Measurements from ENCODE around the gene HIVEP2.

DNA sequence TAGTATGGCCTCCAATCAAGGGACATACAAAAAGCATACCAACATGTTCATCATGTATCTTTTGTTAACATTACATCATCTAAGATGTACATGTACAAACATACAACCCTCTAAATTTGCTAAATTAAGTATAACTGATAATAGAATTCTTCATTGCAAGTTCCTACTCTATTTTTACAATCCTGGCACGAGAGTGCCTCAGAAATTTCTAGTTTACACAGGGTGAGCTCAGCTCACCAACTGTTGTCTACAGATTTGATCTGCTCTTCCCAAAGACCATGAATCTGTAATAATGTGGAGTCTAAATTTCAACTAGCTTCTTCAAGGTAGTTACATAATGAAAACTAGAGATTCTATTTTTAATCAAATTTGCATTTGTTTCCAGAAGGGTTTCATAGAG, 179.7 kb downstream of the HIVEP2 start:
- TF ChIP-seq, protein P1, sequence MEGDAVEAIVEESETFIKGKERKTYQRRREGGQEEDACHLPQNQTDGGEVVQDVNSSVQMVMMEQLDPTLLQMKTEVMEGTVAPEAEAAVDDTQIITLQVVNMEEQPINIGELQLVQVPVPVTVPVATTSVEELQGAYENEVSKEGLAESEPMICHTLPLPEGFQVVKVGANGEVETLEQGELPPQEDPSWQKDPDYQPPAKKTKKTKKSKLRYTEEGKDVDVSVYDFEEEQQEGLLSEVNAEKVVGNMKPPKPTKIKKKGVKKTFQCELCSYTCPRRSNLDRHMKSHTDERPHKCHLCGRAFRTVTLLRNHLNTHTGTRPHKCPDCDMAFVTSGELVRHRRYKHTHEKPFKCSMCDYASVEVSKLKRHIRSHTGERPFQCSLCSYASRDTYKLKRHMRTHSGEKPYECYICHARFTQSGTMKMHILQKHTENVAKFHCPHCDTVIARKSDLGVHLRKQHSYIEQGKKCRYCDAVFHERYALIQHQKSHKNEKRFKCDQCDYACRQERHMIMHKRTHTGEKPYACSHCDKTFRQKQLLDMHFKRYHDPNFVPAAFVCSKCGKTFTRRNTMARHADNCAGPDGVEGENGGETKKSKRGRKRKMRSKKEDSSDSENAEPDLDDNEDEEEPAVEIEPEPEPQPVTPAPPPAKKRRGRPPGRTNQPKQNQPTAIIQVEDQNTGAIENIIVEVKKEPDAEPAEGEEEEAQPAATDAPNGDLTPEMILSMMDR (IDR thresholded peaks at IDR 0.05), result no peak
- no peak for TF ChIP-seq POLR2A (IDR thresholded peaks at IDR 0.05)
